Measurements from ENCODE around the gene CD109. TPM values are rescaled to one million over a fixed set of nuclear protein-coding genes. Genes with fewer than 3 reads are reported as not detected.
A peak's percentile ranks its signal among the peaks of the same experiment; 100 is the strongest.

The CD109 gene
- total RNA-seq, 1 donor from 2014 or later, result 26.0 TPM

GRCh38 chr6:73728548-73729205 lies 32.7 kb downstream of the CD109 start:
- no peak for DNase-seq (ENCODE audit: low spot score)
- TF ChIP-seq CTCF (IDR thresholded peaks at IDR 0.05), result no peak
- no peaks in the 10 kb centered on the region for H3K9me3 Mint-ChIP-seq (ENCODE audit: low read depth)
- H3K4me3 Mint-ChIP-seq (ENCODE audit: unreplicated experiment), result no peak overlapping the region
- H3K36me3 Mint-ChIP-seq (ENCODE audit: low read depth), result peaks cover 1% of the 10 kb centered on the region
- peaks cover 4% of the 10 kb centered on the region for H3K4me1 Mint-ChIP-seq (ENCODE audit: low read depth)
- H3K27ac Mint-ChIP-seq (ENCODE audit: unreplicated experiment), result peak overlapping the region; percentile 8
- no peaks in the 10 kb centered on the region for H3K27me3 Mint-ChIP-seq (ENCODE audit: low read depth)

GRCh38 chr6:73731285-73731684 lies 35.3 kb downstream of the CD109 start:
- Mint-ChIP-seq H3K27ac (ENCODE audit: unreplicated experiment) (no peak overlapping the region), H3K27me3 (ENCODE audit: low read depth) (no peaks in the 10 kb centered on the region), H3K36me3 (ENCODE audit: low read depth) (peaks cover 4% of the 10 kb centered on the region), H3K9me3 (ENCODE audit: low read depth) (no peaks in the 10 kb centered on the region), H3K4me3 (ENCODE audit: unreplicated experiment) (no peak overlapping the region), H3K4me1 (ENCODE audit: low read depth) (no peaks in the 10 kb centered on the region)
- no peak for TF ChIP-seq CTCF (IDR thresholded peaks at IDR 0.05)
- no peak for DNase-seq (ENCODE audit: low spot score)

GRCh38 chr6:73732845-73733675 lies 37.1 kb downstream of the CD109 start:
- peaks cover 8% of the 10 kb centered on the region for H3K4me1 Mint-ChIP-seq (ENCODE audit: low read depth)

GRCh38 chr6:73733791-73734190 lies 37.8 kb downstream of the CD109 start:
- H3K27me3 Mint-ChIP-seq (ENCODE audit: low read depth), result no peaks in the 10 kb centered on the region
- no peak for TF ChIP-seq CTCF (IDR thresholded peaks at IDR 0.05)
- H3K27ac Mint-ChIP-seq (ENCODE audit: unreplicated experiment), result no peak overlapping the region
- no peaks in the 10 kb centered on the region for H3K9me3 Mint-ChIP-seq (ENCODE audit: low read depth)
- no peak overlapping the region for H3K4me3 Mint-ChIP-seq (ENCODE audit: unreplicated experiment)
- no peak for DNase-seq (ENCODE audit: low spot score)
- peaks cover 4% of the 10 kb centered on the region for H3K36me3 Mint-ChIP-seq (ENCODE audit: low read depth)
- peaks cover 15% of the 10 kb centered on the region for H3K4me1 Mint-ChIP-seq (ENCODE audit: low read depth)

More at GRCh38 chr6:73732845-73733675, 37.1 kb downstream of the CD109 start:
- peak; percentile 91 for TF ChIP-seq CTCF (IDR thresholded peaks at IDR 0.05)
- no peak overlapping the region for H3K27ac Mint-ChIP-seq (ENCODE audit: unreplicated experiment)
- H3K27me3 Mint-ChIP-seq (ENCODE audit: low read depth), result no peaks in the 10 kb centered on the region
- no peaks in the 10 kb centered on the region for H3K9me3 Mint-ChIP-seq (ENCODE audit: low read depth)
- H3K36me3 Mint-ChIP-seq (ENCODE audit: low read depth), result peaks cover 5% of the 10 kb centered on the region
- no peak overlapping the region for H3K4me3 Mint-ChIP-seq (ENCODE audit: unreplicated experiment)
- DNase-seq (ENCODE audit: low spot score), result no peak

GRCh38 chr6:73734832-73735453 lies 38.9 kb downstream of the CD109 start:
- Mint-ChIP-seq H3K27me3 (ENCODE audit: low read depth) (no peaks in the 10 kb centered on the region), H3K4me3 (ENCODE audit: unreplicated experiment) (no peak overlapping the region), H3K9me3 (ENCODE audit: low read depth) (no peaks in the 10 kb centered on the region), H3K4me1 (ENCODE audit: low read depth) (peaks cover 20% of the 10 kb centered on the region), H3K27ac (ENCODE audit: unreplicated experiment) (peak overlapping the region; percentile 60), H3K36me3 (ENCODE audit: low read depth) (peaks cover 4% of the 10 kb centered on the region)
- DNase-seq (ENCODE audit: low spot score), result no peak
- TF ChIP-seq CTCF (IDR thresholded peaks at IDR 0.05), result no peak

Measured in chondrocyte (in vitro differentiated cells).